Fibroblast of lung (primary cell): Measurements from ENCODE around the gene BDH1. TPM values are rescaled to one million over a fixed set of nuclear protein-coding genes. Genes with fewer than 3 reads are reported as not detected.

ENCODE experiments used
- DNase-seq, 2 donors: peaks; one replicate each; pipeline versions ENCODE4 v3.0.0 to v3.0.0-alpha.2; 2010; ENCODE audit warnings: low read depth in 2 of 2
- H2AFZ ChIP-seq: 2 replicates; pipeline ENCODE4 v1.5.1; 2012; ENCODE audit warnings: low read length, control low read depth, inconsistent platforms
- H3K27ac ChIP-seq: 2 replicates; pipeline ENCODE4 v1.5.1; 2011; ENCODE audit warnings: low read length, control low read depth; ENCODE audit not compliant: insufficient read depth
- H3K27me3 ChIP-seq: 2 replicates; pipeline ENCODE4 v1.5.1; 2011; ENCODE audit warnings: mild to moderate bottlenecking, low read length; ENCODE audit not compliant: control insufficient read depth, insufficient read depth
- H3K36me3 ChIP-seq: 2 replicates; pipeline ENCODE4 v1.5.1; 2011; ENCODE audit warnings: low read length; ENCODE audit not compliant: control insufficient read depth, insufficient read depth
- H3K4me1 ChIP-seq: 2 replicates; pipeline ENCODE4 v1.5.1; 2011; ENCODE audit warnings: low read length; ENCODE audit not compliant: control insufficient read depth, insufficient read depth; ENCODE audit errors: extremely low read depth
- H3K4me2 ChIP-seq: 2 replicates; pipeline ENCODE4 v1.5.1; 2011; ENCODE audit warnings: low read length, control low read depth; ENCODE audit not compliant: insufficient read depth; ENCODE audit errors: extremely low read depth
- H3K4me3 ChIP-seq, 4 experiments: fragments of 200-600 bp in 1 of 4; sonication (generic) in 1 of 4; replicated peaks in 1 of 4; 2 replicates each; pipeline ENCODE4 v1.5.1; 2011 to 2016; ENCODE audit warnings: low read length in 4 of 4, low read depth in 3 of 4, mild to moderate bottlenecking in 3 of 4, control low read depth in 2 of 4, inconsistent platforms in 1 of 4, mixed read lengths in 1 of 4; ENCODE audit not compliant: insufficient read depth in 1 of 4; ENCODE audit errors: control extremely low read depth in 1 of 4
- H3K79me2 ChIP-seq: 2 replicates; pipeline ENCODE4 v1.5.1; 2012; ENCODE audit warnings: mild to moderate bottlenecking, low read length, inconsistent platforms; ENCODE audit not compliant: control insufficient read depth, insufficient read depth
- H3K9ac ChIP-seq: 2 replicates; pipeline ENCODE4 v1.5.1; 2011; ENCODE audit warnings: mild to moderate bottlenecking, low read length, control low read depth; ENCODE audit not compliant: insufficient read depth
- H3K9me3 ChIP-seq: 2 replicates; pipeline ENCODE4 v1.5.1; 2012; ENCODE audit warnings: low read depth, low read length; ENCODE audit not compliant: control insufficient read depth, insufficient read depth
- H4K20me1 ChIP-seq: 2 replicates; pipeline ENCODE4 v1.5.1; 2011; ENCODE audit warnings: low read length; ENCODE audit not compliant: control insufficient read depth, insufficient read depth; ENCODE audit errors: extremely low read depth
- CTCF ChIP-seq, 2 donors: IDR thresholded peaks in 1 of 2; conservative IDR thresholded peaks in 1 of 2; 1 replicate in 1 of 2; 2 replicates in 1 of 2; pipeline ENCODE4 v1.5.1; 2011 to 2012; ENCODE audit warnings: low read length in 2 of 2, control low read depth in 1 of 2, inconsistent platforms in 1 of 2, low read depth in 1 of 2, mild to moderate bottlenecking in 1 of 2
- EZH2 ChIP-seq: IDR thresholded peaks from 2 replicates; pipeline ENCODE4 v1.5.1; 2012; ENCODE audit warnings: low read length, control low read depth, mild to moderate bottlenecking; ENCODE audit errors: missing control alignments
- polyA plus RNA-seq, 2 donors: library from polyadenylated mRNA; depleted of rRNA in 1 of 2; stranded (reverse) in 1 of 2; unstranded in 1 of 2; fragments of >200 nt; gene quantifications; 2 replicates each; pipeline ENCODE4 v1.2.1, GENCODE V29; 2011 to 2012; ENCODE audit warnings: missing spikeins in 1 of 2
- total RNA-seq: library from RNA; depleted of rRNA; stranded (reverse); fragments of >200 nt; gene quantifications from 2 replicates; pipeline ENCODE4 v1.2.1, GENCODE V29; 2014

Gene BDH1
- total and polyA plus RNA-seq, 2 donors (not counting 1 experiment from before 2014, with no cell fraction given) = 0.66 to 3.1 TPM

GRCh38 chr3:197539651-197540051 is 16.1 kb downstream of the BDH1 start:
- Histone ChIP-seq H3K27me3 (no peaks in the 10 kb centered on the region), H3K36me3 (no peaks in the 10 kb centered on the region), H3K9ac (no peak overlapping the region), H3K4me2 (no peak overlapping the region), H3K9me3 (no peaks in the 10 kb centered on the region), H3K79me2 (no peaks in the 10 kb centered on the region), H2AFZ (no peak overlapping the region), H3K4me3 (no peak overlapping the region), H3K27ac (no peak overlapping the region), H3K4me1 (peaks cover 2% of the 10 kb centered on the region), H4K20me1 (no peaks in the 10 kb centered on the region)
- TF ChIP-seq EZH2 = no peak
- TF ChIP-seq CTCF (conservative IDR thresholded peaks at IDR 0.05 in 1 of 2, IDR thresholded peaks at IDR 0.05 in 1 of 2; ENCODE audit: low read depth in 1 of 2, low read length in 2 of 2) = no peak
- no peak for DNase-seq

- H3K4me2 ChIP-seq = no peak overlapping the region
- no peaks in the 10 kb centered on the region for H3K79me2 ChIP-seq
- no peak overlapping the region for H3K9ac ChIP-seq
- H3K9me3 ChIP-seq = no peaks in the 10 kb centered on the region
- no peaks in the 10 kb centered on the region for H3K4me1 ChIP-seq
- no peak overlapping the region for H3K27ac ChIP-seq
- H2AFZ ChIP-seq = no peak overlapping the region
- H4K20me1 ChIP-seq = no peaks in the 10 kb centered on the region
- no peaks in the 10 kb centered on the region for H3K36me3 ChIP-seq
- no peak overlapping the region for H3K4me3 ChIP-seq
- DNase-seq = no peak
- no peak for TF ChIP-seq CTCF (conservative IDR thresholded peaks at IDR 0.05 in 1 of 2, IDR thresholded peaks at IDR 0.05 in 1 of 2; ENCODE audit: low read depth in 1 of 2, low read length in 2 of 2)
- TF ChIP-seq EZH2 = no peak
- H3K27me3 ChIP-seq = no peaks in the 10 kb centered on the region
Measured at GRCh38 chr3:197533927-197534725, 21.6 kb downstream of the BDH1 start.

- Histone ChIP-seq H3K36me3 (no peaks in the 10 kb centered on the region), H3K9ac (no peak overlapping the region), H4K20me1 (no peaks in the 10 kb centered on the region), H3K4me3 (no peak overlapping the region), H3K79me2 (no peaks in the 10 kb centered on the region), H3K9me3 (no peaks in the 10 kb centered on the region), H3K4me1 (no peaks in the 10 kb centered on the region), H2AFZ (no peak overlapping the region), H3K27me3 (no peaks in the 10 kb centered on the region), H3K4me2 (no peak overlapping the region), H3K27ac (no peak overlapping the region)
- DNase-seq = no peak
- TF ChIP-seq CTCF (conservative IDR thresholded peaks at IDR 0.05 in 1 of 2, IDR thresholded peaks at IDR 0.05 in 1 of 2; ENCODE audit: low read depth in 1 of 2, low read length in 2 of 2) (no peak), EZH2 (no peak)
Measured at GRCh38 chr3:197533396-197533795, 22.4 kb downstream of the BDH1 start.
